Measurements from ENCODE around the gene CADM3.

DNA sequence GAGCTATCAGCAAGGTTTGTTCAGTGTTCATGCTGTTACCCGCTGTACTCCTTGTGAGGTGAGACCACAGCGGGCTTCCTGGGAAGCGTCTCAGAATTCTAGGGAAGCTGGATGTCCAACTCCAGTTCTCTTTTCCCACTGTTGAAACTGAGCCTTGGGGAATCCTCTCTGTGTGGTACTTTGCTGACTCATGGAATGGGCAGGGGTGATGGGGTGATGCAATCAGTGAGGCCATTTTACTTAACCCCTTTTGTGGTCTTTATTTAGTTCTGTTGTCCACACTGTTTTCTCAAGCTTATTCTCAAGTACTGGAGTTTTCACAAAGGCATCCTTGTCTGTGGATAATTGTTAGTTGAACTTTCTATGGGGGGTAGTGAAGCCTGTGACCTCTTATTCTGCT lies 75.9 kb downstream of the CADM3 start:
- TF ChIP-seq, protein P1, sequence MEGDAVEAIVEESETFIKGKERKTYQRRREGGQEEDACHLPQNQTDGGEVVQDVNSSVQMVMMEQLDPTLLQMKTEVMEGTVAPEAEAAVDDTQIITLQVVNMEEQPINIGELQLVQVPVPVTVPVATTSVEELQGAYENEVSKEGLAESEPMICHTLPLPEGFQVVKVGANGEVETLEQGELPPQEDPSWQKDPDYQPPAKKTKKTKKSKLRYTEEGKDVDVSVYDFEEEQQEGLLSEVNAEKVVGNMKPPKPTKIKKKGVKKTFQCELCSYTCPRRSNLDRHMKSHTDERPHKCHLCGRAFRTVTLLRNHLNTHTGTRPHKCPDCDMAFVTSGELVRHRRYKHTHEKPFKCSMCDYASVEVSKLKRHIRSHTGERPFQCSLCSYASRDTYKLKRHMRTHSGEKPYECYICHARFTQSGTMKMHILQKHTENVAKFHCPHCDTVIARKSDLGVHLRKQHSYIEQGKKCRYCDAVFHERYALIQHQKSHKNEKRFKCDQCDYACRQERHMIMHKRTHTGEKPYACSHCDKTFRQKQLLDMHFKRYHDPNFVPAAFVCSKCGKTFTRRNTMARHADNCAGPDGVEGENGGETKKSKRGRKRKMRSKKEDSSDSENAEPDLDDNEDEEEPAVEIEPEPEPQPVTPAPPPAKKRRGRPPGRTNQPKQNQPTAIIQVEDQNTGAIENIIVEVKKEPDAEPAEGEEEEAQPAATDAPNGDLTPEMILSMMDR (IDR thresholded peaks at IDR 0.05; ENCODE audit: poor library complexity): no peak
- no peak for TF ChIP-seq EZH2 (IDR thresholded peaks at IDR 0.05; ENCODE audit: borderline replicate concordance)
